GM19035 (cell line): ENCODE results near the gene PCDHB16.
"Not testable (repeated sequence)": the region's sequence is repeated elsewhere in the genome, so short reads cannot be mapped to it uniquely, and the experiment has no call there.

Experiments
- ATAC-seq: cut with Tn5 transposase; IDR thresholded peaks from one replicate; pipeline ENCODE4 v1.9.1; 2021; ENCODE audit not compliant: unreplicated experiment

Gene PCDHB16

DNA sequence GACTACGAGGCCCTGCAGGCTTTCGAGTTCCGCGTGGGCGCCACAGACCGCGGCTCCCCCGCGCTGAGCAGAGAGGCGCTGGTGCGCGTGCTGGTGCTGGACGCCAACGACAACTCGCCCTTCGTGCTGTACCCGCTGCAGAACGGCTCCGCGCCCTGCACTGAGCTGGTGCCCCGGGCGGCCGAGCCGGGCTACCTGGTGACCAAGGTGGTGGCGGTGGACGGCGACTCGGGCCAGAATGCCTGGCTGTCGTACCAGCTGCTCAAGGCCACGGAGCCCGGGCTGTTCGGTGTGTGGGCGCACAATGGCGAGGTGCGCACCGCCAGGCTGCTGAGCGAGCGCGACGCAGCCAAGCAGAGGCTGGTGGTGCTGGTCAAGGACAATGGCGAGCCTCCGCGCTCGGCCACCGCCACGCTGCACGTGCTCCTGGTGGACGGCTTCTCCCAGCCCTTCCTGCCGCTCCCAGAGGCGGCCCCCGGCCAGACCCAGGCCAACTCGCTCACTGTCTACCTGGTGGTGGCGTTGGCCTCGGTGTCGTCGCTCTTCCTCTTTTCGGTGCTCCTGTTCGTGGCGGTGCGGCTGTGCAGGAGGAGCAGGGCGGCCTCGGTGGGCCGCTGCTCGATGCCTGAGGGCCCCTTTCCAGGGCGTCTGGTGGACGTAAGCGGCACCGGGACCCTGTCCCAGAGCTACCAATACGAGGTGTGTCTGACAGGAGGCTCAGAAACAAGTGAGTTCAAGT, 2.1 kb downstream of the PCDHB16 start:
- not testable (repeated sequence) for ATAC-seq

DNA sequence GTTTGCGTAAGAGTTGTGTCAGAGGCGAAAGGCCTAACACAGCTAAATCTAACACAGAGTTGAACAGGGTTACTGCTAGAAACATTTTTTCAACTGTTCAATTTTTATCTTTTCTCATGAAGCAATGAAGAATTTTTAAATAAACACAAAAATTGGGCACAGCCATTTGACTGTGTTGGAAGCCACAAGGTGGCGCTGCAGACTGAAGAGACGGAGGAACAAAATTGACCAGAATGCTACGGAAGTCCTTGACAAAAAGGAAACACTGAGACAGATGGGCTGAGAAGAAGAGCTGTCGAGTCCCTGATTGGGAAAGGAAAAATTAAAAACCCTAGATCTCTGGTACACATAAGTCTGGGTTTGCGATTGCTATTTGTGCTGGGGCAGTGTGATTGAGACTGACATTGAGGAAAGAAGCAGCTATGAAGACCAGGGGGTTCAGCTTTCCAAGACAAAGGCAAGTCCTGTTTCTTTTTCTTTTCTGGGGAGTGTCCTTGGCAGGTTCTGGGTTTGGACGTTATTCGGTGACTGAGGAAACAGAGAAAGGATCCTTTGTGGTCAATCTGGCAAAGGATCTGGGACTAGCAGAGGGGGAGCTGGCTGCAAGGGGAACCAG, 4.8 kb downstream of the PCDHB16 start, which contains the start of gene PCDHB9:
PCDHB9 (plus strand) TSS at position 265 of the 616 bp plus-strand sequence; CDS start at position 423, 158 bp downstream.
- no peak for ATAC-seq

DNA sequence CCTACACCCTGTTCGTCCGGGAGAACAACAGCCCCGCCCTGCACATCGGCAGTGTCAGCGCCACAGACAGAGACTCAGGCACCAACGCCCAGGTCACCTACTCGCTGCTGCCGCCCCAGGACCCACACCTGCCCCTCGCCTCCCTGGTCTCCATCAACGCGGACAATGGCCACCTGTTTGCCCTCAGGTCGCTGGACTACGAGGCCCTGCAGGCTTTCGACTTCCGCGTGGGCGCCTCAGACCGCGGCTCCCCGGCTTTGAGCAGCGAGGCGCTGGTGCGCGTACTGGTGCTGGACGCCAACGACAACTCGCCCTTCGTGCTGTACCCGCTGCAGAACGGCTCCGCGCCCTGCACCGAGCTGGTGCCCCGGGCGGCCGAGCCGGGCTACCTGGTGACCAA, 6.5 kb downstream of the PCDHB16 start:
- ATAC-seq: not testable (repeated sequence)

DNA sequence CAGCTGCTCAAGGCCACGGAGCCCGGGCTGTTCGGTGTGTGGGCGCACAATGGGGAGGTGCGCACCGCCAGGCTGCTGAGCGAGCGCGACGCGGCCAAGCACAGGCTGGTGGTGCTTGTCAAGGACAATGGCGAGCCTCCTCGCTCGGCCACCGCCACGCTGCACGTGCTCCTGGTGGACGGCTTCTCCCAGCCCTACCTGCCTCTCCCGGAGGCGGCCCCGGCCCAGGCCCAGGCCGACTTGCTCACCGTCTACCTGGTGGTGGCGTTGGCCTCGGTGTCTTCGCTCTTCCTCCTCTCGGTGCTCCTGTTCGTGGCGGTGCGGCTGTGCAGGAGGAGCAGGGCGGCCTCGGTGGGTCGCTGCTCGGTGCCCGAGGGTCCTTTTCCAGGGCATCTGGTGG, 6.9 kb downstream of the PCDHB16 start:
- not testable (repeated sequence) for ATAC-seq

DNA sequence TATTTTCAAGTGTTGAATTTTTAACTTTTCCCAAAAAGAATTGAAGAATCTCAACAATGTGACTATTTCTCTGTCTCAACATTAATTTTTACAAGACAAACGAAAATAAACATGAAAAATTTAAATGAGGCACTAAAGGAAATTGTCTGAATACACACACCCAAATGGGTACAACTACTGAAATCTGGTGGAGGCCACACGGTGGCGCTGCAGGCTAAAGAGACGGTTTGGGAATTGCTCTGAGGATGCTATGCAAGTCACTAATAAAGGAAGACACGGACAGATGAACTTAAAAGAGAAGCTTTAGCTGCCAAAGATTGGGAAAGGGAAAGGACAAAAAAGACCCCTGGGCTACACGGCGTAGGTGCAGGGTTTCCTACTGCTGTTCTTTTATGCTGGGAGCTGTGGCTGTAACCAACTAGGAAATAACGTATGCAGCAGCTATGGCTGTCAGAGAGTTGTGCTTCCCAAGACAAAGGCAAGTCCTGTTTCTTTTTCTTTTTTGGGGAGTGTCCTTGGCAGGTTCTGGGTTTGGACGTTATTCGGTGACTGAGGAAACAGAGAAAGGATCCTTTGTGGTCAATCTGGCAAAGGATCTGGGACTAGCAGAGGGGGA, 10.0 kb downstream of the PCDHB16 start, which contains the start of gene PCDHB10:
PCDHB10 (plus strand) TSS at position 244 of the 616 bp plus-strand sequence; CDS start at position 444, 200 bp downstream.
- ATAC-seq: no peak

DNA sequence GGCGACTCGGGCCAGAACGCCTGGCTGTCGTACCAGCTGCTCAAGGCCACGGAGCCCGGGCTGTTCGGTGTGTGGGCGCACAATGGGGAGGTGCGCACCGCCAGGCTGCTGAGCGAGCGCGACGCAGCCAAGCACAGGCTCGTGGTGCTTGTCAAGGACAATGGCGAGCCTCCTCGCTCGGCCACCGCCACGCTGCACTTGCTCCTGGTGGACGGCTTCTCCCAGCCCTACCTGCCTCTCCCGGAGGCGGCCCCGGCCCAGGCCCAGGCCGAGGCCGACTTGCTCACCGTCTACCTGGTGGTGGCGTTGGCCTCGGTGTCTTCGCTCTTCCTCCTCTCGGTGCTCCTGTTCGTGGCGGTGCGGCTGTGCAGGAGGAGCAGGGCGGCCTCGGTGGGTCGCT, 12.1 kb downstream of the PCDHB16 start:
- not testable (repeated sequence) for ATAC-seq

DNA sequence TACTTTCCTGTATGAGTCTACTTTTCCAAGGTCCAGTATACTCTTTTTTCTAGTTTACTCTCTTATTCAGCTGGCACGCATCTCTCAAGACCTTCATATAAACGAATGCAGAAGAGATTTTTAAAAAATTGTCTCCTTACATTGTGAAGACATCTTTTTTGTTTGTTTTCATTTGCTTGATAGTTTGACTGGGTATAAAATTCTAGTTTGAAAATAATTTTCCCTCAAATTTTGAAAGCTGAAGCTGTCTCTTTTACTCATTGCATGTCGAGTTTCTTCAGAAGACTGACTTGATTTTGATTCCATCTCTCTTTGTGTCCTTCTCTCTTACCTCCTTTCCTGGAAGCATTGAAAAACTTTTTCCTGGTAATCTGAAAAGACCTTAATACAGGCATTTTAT, 14.2 kb downstream of the PCDHB16 start:
- ATAC-seq: no peak

DNA sequence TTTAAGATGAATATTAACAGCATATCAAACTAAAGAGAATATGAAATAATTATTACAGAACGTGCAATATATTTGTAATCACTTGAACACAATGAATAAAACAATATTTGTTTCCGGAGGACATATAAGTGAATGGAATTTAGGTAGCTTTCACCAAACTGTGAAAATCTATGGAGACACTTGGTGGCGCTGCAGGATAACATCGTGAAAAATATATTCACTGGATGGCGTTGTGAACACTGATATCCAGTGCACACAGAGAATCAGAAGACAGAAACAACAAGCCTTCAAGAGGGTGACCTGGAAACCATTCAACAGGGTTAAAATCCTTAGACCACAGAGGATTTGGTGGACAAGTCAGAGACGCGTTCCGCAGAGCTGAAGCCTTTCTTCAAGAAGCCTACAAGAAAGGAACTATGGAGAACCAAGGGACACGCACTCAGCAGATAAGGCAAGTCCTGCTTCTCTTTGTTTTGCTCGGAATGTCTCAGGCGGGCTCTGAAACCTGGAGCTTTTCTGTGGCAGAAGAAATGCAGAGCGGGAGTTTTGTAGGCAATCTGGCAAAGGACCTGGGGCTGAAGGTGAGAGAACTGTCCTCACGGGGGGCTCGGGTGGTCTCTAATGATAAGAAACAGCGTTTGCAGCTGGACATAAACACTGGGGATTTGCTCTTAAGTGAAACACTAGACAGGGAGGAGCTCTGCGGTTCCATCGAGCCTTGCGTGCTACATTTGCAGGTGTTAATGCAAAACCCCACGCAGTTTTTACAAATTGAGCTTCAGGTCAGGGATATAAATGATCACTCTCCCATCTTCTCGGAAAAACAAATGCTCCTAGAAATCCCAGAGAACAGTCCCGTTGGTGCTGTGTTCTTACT, 17.4 kb downstream of the PCDHB16 start, which contains the start of gene PCDHB11:
PCDHB11 (plus strand) TSS at position 269 of the 877 bp plus-strand sequence; CDS start at position 417, 148 bp downstream.
- ATAC-seq: no peak

DNA sequence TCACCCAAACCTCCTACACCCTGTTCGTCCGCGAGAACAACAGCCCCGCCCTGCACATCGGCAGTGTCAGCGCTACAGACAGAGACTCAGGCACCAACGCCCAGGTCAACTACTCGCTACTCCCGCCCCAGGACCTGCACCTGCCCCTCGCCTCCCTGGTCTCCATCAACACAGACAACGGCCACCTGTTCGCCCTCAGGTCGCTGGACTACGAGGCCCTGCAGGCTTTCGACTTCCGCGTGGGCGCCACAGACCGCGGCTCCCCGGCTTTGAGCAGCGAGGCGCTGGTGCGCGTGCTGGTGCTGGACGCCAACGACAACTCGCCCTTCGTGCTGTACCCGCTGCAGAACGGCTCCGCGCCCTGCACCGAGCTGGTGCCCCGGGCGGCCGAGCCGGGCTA, 18.9 kb downstream of the PCDHB16 start:
- not testable (repeated sequence) for ATAC-seq

DNA sequence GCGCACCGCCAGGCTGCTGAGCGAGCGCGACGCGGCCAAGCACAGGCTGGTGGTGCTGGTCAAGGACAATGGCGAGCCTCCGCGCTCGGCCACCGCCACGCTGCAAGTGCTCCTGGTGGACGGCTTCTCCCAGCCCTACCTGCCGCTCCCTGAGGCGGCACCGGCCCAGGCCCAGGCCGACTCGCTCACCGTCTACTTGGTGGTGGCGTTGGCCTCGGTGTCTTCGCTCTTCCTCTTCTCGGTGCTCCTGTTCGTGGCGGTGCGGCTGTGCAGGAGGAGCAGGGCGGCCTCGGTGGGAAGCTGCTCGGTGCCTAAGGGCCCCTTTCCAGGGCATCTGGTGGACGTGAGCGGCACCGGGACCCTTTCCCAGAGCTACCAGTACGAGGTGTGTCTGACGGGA, 19.5 kb downstream of the PCDHB16 start:
- ATAC-seq: not testable (repeated sequence)

DNA sequence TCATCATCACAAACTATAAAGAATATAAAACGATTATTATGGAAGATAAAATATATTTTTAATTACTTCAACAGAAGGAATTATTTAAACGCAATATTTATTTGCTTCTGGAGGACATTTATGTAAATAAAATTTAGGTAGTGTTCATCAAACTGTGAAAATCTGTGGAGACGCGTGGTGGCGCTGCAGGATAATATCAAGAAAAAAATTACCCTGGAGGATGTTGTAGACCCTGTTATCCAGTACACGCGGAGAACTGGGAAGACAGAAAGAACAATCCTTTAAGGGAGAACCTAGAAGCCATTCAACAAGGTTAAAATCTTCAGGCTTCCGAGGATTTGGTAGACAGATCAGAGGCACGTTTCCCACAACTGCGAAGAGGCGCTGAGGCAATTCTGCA, 26.3 kb downstream of the PCDHB16 start, which contains the start of gene PCDHB12:
PCDHB12 (plus strand) TSS at position 242 of the 400 bp plus-strand sequence. CDS start 189 bp downstream, outside the sequence.
- ATAC-seq: no peak

DNA sequence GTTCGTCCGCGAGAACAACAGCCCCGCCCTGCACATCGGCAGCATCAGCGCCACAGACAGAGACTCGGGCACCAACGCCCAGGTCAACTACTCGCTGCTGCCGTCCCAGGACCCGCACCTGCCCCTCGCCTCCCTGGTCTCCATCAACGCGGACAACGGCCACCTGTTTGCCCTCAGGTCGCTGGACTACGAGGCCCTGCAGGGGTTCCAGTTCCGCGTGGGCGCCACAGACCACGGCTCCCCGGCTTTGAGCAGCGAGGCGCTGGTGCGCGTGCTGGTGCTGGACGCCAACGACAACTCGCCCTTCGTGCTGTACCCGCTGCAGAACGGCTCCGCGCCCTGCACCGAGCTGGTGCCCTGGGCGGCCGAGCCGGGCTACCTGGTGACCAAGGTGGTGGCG, 28.1 kb downstream of the PCDHB16 start:
- ATAC-seq: not testable (repeated sequence)

DNA sequence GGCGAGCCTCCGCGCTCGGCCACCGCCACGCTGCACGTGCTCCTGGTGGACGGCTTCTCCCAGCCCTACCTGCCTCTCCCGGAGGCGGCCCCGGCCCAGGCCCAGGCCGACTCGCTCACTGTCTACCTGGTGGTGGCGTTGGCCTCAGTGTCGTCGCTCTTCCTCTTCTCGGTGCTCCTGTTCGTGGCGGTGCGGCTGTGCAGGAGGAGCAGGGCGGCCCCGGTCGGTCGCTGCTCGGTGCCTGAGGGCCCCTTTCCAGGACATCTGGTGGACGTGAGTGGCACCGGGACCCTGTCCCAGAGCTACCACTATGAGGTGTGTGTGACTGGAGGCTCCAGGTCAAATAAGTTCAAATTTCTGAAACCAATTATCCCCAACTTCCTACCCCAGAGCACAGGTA, 28.7 kb downstream of the PCDHB16 start:
- not testable (repeated sequence) for ATAC-seq

DNA sequence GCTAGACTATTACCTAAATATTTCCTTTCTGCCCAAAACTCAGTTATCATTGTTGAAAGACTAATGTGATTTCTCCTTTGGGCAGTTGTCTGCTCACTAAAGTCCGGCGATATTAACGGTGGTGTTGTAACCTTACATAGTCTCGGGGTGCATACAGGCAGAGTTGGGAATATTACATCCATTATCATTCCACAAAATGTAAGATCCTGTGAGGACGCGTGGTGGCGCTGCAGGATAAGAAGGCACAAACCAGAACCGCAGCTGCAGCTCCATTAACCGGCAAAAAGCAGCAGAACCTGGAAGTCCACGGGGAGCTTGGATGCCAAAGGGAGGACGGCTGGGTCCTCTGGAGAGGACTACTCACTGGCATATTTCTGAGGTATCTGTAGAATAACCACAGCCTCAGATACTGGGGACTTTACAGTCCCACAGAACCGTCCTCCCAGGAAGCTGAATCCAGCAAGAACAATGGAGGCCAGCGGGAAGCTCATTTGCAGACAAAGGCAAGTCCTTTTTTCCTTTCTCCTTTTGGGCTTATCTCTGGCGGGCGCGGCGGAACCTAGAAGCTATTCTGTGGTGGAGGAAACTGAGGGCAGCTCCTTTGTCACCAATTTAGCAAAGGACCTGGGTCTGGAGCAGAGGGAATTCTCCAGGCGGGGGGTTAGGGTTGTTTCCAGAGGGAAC, 31.6 kb downstream of the PCDHB16 start, which contains the start of gene PCDHB13:
PCDHB13 (plus strand) TSS at position 264 of the 684 bp plus-strand sequence; CDS start at position 469, 205 bp downstream.
- ATAC-seq: not testable (repeated sequence)

DNA sequence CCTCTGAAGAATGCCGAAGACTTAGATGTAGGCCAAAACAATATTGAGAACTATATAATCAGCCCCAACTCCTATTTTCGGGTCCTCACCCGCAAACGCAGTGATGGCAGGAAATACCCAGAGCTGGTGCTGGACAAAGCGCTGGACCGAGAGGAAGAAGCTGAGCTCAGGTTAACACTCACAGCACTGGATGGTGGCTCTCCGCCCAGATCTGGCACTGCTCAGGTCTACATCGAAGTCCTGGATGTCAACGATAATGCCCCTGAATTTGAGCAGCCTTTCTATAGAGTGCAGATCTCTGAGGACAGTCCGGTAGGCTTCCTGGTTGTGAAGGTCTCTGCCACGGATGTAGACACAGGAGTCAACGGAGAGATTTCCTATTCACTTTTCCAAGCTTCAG, 32.4 kb downstream of the PCDHB16 start:
- not testable (repeated sequence) for ATAC-seq

DNA sequence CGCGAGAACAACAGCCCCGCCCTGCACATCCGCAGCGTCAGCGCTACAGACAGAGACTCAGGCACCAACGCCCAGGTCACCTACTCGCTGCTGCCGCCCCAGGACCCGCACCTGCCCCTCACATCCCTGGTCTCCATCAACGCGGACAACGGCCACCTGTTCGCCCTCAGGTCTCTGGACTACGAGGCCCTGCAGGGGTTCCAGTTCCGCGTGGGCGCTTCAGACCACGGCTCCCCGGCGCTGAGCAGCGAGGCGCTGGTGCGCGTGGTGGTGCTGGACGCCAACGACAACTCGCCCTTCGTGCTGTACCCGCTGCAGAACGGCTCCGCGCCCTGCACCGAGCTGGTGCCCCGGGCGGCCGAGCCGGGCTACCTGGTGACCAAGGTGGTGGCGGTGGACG, 33.3 kb downstream of the PCDHB16 start:
- not testable (repeated sequence) for ATAC-seq

DNA sequence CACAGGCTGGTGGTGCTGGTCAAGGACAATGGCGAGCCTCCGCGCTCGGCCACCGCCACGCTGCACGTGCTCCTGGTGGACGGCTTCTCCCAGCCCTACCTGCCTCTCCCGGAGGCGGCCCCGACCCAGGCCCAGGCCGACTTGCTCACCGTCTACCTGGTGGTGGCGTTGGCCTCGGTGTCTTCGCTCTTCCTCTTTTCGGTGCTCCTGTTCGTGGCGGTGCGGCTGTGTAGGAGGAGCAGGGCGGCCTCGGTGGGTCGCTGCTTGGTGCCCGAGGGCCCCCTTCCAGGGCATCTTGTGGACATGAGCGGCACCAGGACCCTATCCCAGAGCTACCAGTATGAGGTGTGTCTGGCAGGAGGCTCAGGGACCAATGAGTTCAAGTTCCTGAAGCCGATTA, 33.8 kb downstream of the PCDHB16 start:
- not testable (repeated sequence) for ATAC-seq

DNA sequence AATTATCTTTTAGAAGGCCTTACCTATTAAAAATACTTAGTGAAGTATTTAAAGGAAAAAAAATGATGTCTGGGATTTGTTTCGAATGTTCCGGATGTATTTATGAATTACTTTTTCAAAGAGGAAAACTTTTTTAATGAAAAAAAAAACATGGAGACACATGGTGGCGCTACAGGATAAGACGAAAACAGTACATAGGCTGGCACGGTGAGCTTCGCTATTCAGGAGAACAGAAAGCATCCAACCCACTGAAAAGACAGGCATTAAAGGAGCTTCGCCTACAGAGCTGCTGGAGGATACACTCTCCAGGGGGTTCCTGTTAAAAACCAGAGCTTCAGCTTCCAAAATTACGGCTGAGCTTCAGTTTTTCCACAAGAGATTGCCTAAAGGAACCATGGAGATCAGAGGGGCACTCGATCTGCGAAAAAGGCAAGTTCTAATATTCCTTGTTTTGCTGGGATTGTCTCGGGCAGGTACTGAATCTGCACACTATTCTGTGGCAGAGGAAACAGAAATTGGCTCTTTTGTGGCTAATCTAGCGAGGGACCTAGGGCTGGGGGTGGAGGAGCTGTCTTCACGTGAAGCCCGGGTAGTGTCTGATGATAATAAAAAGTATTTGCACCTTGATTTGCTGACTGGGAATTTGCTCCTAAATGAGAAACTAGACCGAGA, 41.1 kb downstream of the PCDHB16 start, which contains the start of gene PCDHB14:
PCDHB14 (plus strand) TSS at position 232 of the 672 bp plus-strand sequence; CDS start at position 395, 163 bp downstream.
- ATAC-seq: no peak

DNA sequence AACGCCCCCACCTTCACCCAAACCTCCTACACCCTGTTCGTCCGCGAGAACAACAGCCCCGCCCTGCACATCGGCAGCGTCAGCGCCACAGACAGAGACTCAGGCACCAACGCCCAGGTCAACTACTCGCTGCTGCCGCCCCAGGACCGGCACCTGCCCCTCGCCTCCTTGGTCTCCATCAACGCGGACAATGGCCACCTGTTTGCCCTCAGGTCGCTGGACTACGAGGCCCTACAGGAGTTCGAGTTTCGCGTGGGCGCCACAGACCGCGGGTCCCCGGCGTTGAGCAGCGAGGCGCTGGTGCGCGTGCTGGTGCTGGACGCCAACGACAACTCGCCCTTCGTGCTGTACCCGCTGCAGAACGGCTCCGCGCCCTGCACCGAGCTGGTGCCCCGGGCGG, 42.7 kb downstream of the PCDHB16 start:
- ATAC-seq: not testable (repeated sequence)
